ENCODE measurements around the gene UGT2B15.

GRCh38 chr4:68655764-68656444 lies 14.5 kb downstream of the UGT2B15 start:
- no peak for TF ChIP-seq CTCF (IDR thresholded peaks at IDR 0.05)
- no peak for TF ChIP-seq POLR2AphosphoS5 (IDR thresholded peaks at IDR 0.05)
- no peak for TF ChIP-seq EP300 (IDR thresholded peaks at IDR 0.05)
- TF ChIP-seq POLR2A (IDR thresholded peaks at IDR 0.05) = no peak
